ENCODE results near the gene DDX39A. TPM values are rescaled to one million over a fixed set of nuclear protein-coding genes. Genes with fewer than 3 reads are reported as not detected.

DDX39A gene
- total RNA-seq, 1 donor from 2014 or later = 210 TPM

DNA sequence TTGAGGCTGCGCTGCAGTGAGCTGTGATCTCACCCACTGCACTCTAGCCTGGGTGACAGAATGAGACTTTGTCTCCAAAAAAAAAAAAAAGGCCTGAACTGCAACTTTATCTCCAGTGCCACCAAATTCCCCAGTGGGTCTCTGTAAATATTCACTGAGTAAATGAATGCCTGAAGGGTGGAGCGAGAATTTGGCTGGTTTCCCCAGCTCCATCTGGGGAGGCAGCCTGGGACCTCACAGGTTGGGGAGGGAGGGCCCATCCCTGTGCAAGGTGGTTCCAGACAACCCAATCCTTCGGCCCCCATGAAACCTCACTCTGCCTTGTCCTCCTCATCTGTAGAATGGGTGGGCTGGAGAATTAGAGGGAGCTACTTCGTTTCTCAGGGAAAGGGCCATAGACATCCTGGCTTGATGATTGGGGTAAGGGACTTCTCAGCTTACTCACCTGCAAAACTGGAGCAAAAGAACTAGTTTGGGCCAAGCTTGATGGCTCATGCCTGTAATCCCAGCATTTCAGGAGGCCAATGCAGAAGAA is 9.8 kb upstream of the DDX39A start:
- DNase-seq = no peak
- H3K4me1 Mint-ChIP-seq = peaks cover 14% of the 10 kb centered on the region
- ChIA-PET POLR2A (interaction anchor here (0.6 to 0.7 kb wide), 2 partner anchors 292 to 682 kb away, joined by 4 read pairs; partner anchors contain the start of gene ASF1B), CTCF (no interaction called here)
- no peaks in the 10 kb centered on the region for H3K36me3 Mint-ChIP-seq (ENCODE audit: low read depth)
- H3K9me3 Mint-ChIP-seq = no peaks in the 10 kb centered on the region
- intact Hi-C loops (cut with micrococcal nuclease) = no loop called here
- H3K27ac Mint-ChIP-seq = no peak overlapping the region
- ATAC-seq (ENCODE audit: low read depth) = no peak
- no peak overlapping the region for H3K4me3 Mint-ChIP-seq
- TF ChIP-seq, protein P1, sequence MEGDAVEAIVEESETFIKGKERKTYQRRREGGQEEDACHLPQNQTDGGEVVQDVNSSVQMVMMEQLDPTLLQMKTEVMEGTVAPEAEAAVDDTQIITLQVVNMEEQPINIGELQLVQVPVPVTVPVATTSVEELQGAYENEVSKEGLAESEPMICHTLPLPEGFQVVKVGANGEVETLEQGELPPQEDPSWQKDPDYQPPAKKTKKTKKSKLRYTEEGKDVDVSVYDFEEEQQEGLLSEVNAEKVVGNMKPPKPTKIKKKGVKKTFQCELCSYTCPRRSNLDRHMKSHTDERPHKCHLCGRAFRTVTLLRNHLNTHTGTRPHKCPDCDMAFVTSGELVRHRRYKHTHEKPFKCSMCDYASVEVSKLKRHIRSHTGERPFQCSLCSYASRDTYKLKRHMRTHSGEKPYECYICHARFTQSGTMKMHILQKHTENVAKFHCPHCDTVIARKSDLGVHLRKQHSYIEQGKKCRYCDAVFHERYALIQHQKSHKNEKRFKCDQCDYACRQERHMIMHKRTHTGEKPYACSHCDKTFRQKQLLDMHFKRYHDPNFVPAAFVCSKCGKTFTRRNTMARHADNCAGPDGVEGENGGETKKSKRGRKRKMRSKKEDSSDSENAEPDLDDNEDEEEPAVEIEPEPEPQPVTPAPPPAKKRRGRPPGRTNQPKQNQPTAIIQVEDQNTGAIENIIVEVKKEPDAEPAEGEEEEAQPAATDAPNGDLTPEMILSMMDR (IDR thresholded peaks at IDR 0.05) = no peak
- H3K27me3 Mint-ChIP-seq = no peaks in the 10 kb centered on the region

DNA sequence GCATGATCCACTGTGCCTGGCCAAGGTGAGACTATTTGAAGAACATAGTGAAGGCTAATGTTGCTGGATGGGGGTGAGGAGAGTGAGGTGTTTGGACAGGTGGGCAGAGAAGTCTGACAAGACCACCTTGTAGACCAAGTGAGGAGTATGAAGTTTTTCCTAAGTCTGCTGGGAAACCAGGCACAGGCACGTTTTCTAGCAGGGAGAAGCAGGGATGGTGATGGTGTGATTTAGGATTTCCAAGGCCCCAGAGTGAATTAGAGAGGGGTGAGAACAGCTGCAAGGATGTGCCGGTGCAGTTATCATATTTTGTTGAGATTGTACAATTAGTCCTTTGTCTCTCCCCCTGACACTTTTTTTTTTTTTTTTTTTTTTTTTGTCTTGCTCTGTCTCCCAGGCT is 8.3 kb upstream of the DDX39A start:
- Mint-ChIP-seq H3K4me1 (peaks cover 11% of the 10 kb centered on the region), H3K27ac (no peak overlapping the region), H3K27me3 (no peaks in the 10 kb centered on the region), H3K4me3 (no peak overlapping the region), H3K9me3 (no peaks in the 10 kb centered on the region), H3K36me3 (ENCODE audit: low read depth) (no peaks in the 10 kb centered on the region)
- ATAC-seq (ENCODE audit: low read depth) = no peak
- no peak for DNase-seq
- ChIA-PET CTCF (no interaction called here), POLR2A (no interaction called here)
- intact Hi-C loops (cut with micrococcal nuclease) = no loop called here
- TF ChIP-seq, protein P1 (IDR thresholded peaks at IDR 0.05) = no peak

DNA sequence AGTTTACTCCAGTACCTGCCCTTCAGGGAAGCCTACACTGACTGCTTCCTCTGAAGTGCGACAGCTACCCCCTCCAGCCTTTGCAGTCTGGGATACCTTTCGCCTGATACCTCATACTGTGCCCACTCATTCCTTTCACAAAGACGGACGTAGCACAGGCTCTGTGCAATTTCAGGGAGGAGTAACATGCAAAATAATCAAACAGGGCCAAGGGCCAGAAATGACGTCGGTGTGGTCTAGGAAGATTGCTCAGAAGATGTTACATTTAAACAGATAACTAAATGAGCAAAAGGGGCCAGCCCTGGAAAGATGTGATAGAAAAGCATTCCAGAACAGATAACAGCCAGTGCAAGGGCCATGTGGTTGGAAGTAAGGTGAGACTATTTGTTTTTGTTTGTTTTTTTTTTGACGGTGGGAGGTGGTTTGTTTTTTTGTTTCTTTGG is 6.6 kb upstream of the DDX39A start:
- ChIA-PET CTCF (no interaction called here), POLR2A (no interaction called here)
- peaks cover under 1% of the 10 kb centered on the region for H3K4me1 Mint-ChIP-seq
- TF ChIP-seq, protein P1 (IDR thresholded peaks at IDR 0.05) = no peak
- H3K36me3 Mint-ChIP-seq (ENCODE audit: low read depth) = no peaks in the 10 kb centered on the region
- ATAC-seq (ENCODE audit: low read depth) (no peak), DNase-seq (no peak)
- H3K4me3 Mint-ChIP-seq = no peak overlapping the region
- intact Hi-C loops (cut with micrococcal nuclease) = no loop called here
- H3K27me3 Mint-ChIP-seq = no peaks in the 10 kb centered on the region
- no peaks in the 10 kb centered on the region for H3K9me3 Mint-ChIP-seq
- no peak overlapping the region for H3K27ac Mint-ChIP-seq

DNA sequence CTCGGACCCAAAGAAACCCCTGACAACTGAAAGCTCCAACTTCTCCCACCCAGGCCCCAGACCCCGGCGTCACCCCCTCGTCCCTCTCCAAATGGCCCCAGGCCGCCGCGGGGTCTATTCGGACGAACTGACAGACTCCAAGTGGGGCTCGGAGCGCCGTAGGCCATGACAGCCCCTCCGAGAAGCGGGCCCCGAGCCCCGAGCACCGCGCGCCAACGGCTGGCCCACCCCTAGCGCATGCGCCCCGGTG is 360 bp downstream of the DDX39A start:
- Mint-ChIP-seq H3K4me3 (peak overlapping the region; percentile 99), H3K36me3 (ENCODE audit: low read depth) (peaks cover 39% of the 10 kb centered on the region)
- DNase-seq = no peak

DNA sequence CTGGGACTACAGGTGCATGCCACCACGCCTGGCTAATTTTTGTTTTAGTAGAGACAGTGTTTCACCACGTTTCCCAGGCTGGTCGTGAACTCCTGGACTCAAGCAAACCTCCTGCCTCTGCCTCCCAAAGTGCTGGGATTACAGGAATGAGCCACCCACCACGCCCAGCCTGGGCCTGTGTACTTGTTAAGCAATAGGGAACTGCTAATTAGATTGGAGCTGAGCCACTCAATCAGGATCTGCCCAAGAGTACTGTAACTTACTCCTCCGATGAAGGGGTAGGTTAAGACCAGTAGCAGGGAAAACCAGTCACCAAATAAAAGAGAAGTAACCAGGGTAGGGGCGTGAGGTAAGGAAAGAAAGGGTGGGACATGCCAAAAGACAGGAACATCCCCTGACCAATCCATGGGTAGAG is 2.3 kb downstream of the DDX39A start:
- no peak for ATAC-seq (ENCODE audit: low read depth)
- TF ChIP-seq, protein P1 (IDR thresholded peaks at IDR 0.05) = no peak
- H3K27ac Mint-ChIP-seq = peak overlapping the region; percentile 86
- ChIA-PET POLR2A (interaction anchor here (1.5 to 1.9 kb wide), 3 partner anchors 10 to 102 kb away, joined by 3 to 6 read pairs (median 5); partner anchors contain the start of gene DNAJB1), CTCF (interaction anchor here (1.0 kb wide), 1 partner anchor 10 kb away, joined by 5 read pairs; no protein-coding TSS in a partner anchor)
- intact Hi-C loops (cut with micrococcal nuclease) = loop anchor here (5.0 kb wide), 1 partner anchor 410 kb away; the partner anchor contains the start of gene RFX1
- H3K4me3 Mint-ChIP-seq = peak overlapping the region; percentile 99
- no peaks in the 10 kb centered on the region for H3K9me3 Mint-ChIP-seq
- peaks cover 63% of the 10 kb centered on the region for H3K4me1 Mint-ChIP-seq
- DNase-seq = no peak
- H3K36me3 Mint-ChIP-seq (ENCODE audit: low read depth) = peaks cover 59% of the 10 kb centered on the region
- H3K27me3 Mint-ChIP-seq = no peaks in the 10 kb centered on the region

More for the DNA sequence above, 360 bp downstream of the DDX39A start:
- ChIA-PET CTCF (no interaction called here), POLR2A (interaction anchor here (0.5 to 3.0 kb wide), 9 partner anchors 14 to 1266 kb away, joined by 3 to 28 read pairs (median 4); partner anchors contain the start of gene PKN1)
- TF ChIP-seq, protein P1 (IDR thresholded peaks at IDR 0.05) = no peak
- Mint-ChIP-seq H3K4me1 (peaks cover 47% of the 10 kb centered on the region), H3K27ac (peak overlapping the region; percentile 99), H3K27me3 (no peaks in the 10 kb centered on the region), H3K9me3 (no peaks in the 10 kb centered on the region)
- ATAC-seq (ENCODE audit: low read depth) = peak; percentile 54
- intact Hi-C loops (cut with micrococcal nuclease) = loop anchor here (1.0 to 5.0 kb wide), 4 partner anchors 14 to 411 kb away; partner anchors contain the start of genes ASF1B and RFX1

All from activated B cell treated with CpG ODN at 0.5 μM for 24 hours (primary cell).